Neural progenitor cell (in vitro differentiated cells): ENCODE results near the gene CCSER2. TPM values are rescaled to one million over a fixed set of nuclear protein-coding genes. Genes with fewer than 3 reads are reported as not detected.

Source experiments
- DNase-seq: peaks from one replicate; pipeline ENCODE4 v3.0.0-alpha.2; 2016; ENCODE audit warnings: low spot score
- H2AFZ ChIP-seq: fragments of 200-600 bp; sonication (generic); replicated peaks from 2 replicates; pipeline ENCODE4 v1.6.1; 2016; ENCODE audit warnings: antibody characterized with exemption
- H3F3A ChIP-seq: fragments of 200-600 bp; sonication (generic); 2 replicates; pipeline ENCODE4 v1.6.1; 2016; ENCODE audit warnings: antibody characterized with exemption, low read depth
- H3K27ac ChIP-seq: fragments of 200-600 bp; sonication (generic); 2 replicates; pipeline ENCODE4 v1.5.1; 2016; ENCODE audit warnings: mild to moderate bottlenecking
- H3K27me3 ChIP-seq: fragments of 200-600 bp; sonication (generic); 2 replicates; pipeline ENCODE4 v1.6.1; 2016; ENCODE audit warnings: mild to moderate bottlenecking, moderate library complexity
- H3K36me3 ChIP-seq: fragments of 200-600 bp; sonication (generic); 2 replicates; pipeline ENCODE4 v1.5.1; 2016
- H3K4me1 ChIP-seq: fragments of 200-600 bp; sonication (generic); 2 replicates; pipeline ENCODE4 v1.6.1; 2016; ENCODE audit warnings: mixed run types
- H3K4me2 ChIP-seq: fragments of 200-600 bp; sonication (generic); 2 replicates; pipeline ENCODE4 v1.6.1; 2016
- H3K4me3 ChIP-seq: fragments of 200-600 bp; sonication (generic); 2 replicates; pipeline ENCODE4 v1.5.1; 2016
- H3K79me2 ChIP-seq: fragments of 200-600 bp; sonication (generic); 2 replicates; pipeline ENCODE4 v1.6.1; 2016; ENCODE audit warnings: low read depth
- H3K9ac ChIP-seq: fragments of 200-600 bp; sonication (generic); 2 replicates; pipeline ENCODE4 v1.6.1; 2016
- H3K9me3 ChIP-seq: fragments of 200-600 bp; sonication (generic); 2 replicates; pipeline ENCODE4 v1.5.1; 2016; ENCODE audit warnings: low read depth
- H4K20me1 ChIP-seq: fragments of 200-600 bp; sonication (generic); 2 replicates; pipeline ENCODE4 v1.6.1; 2016; ENCODE audit warnings: low read depth
- H3K27ac Mint-ChIP-seq: 3 replicates; pipeline ENCODE4 v1.8.0; 2021; ENCODE audit warnings: mixed read lengths
- H3K27me3 Mint-ChIP-seq: 2 replicates; pipeline ENCODE4 v1.8.0; 2022; ENCODE audit warnings: low read depth, mild to moderate bottlenecking, inconsistent platforms, moderate library complexity, mixed read lengths; ENCODE audit not compliant: insufficient read depth
- H3K36me3 Mint-ChIP-seq: 3 replicates; pipeline ENCODE4 v1.8.0; 2021; ENCODE audit warnings: mixed read lengths
- H3K4me1 Mint-ChIP-seq: 3 replicates; pipeline ENCODE4 v1.8.0; 2021; ENCODE audit warnings: mixed read lengths
- H3K4me3 Mint-ChIP-seq: 3 replicates; pipeline ENCODE4 v1.8.0; 2021; ENCODE audit warnings: mild to moderate bottlenecking, moderate library complexity, mixed read lengths
- H3K9me3 Mint-ChIP-seq: 3 replicates; pipeline ENCODE4 v1.8.0; 2020; ENCODE audit warnings: mixed read lengths
- CTCF ChIP-seq: fragments of 200-600 bp; sonication (generic); IDR thresholded peaks from 2 replicates; pipeline ENCODE4 v1.5.1; 2017; ENCODE audit warnings: antibody characterized with exemption, mild to moderate bottlenecking
- EZH2 ChIP-seq: fragments of 200-600 bp; sonication (generic); IDR thresholded peaks from 2 replicates; pipeline ENCODE4 v1.6.1; 2017; ENCODE audit warnings: antibody characterized with exemption, mild to moderate bottlenecking, moderate library complexity
- EZH2phosphoT487 ChIP-seq: fragments of 200-600 bp; sonication (generic); IDR thresholded peaks from 2 replicates; pipeline ENCODE4 v1.6.1; 2017; ENCODE audit warnings: antibody characterized with exemption
- total RNA-seq: library from RNA; depleted of rRNA; stranded (reverse); fragments of >200 nt; gene quantifications from 2 replicates; pipeline ENCODE4 v1.2.3, GENCODE V29; 2015; ENCODE audit warnings: low replicate concordance

The CCSER2 gene
- total RNA-seq, 1 donor from 2014 or later, result 39.3 TPM

- Histone ChIP-seq H3K27me3 (no peaks in the 10 kb centered on the region), H2AFZ (no peak overlapping the region), H3K4me2 (peak overlapping the region; percentile 15), H3K79me2 (no peaks in the 10 kb centered on the region), H4K20me1 (peaks cover 2% of the 10 kb centered on the region), H3K4me1 (peaks cover 11% of the 10 kb centered on the region), H3K36me3 (no peaks in the 10 kb centered on the region), H3K27ac (peak overlapping the region; percentile 6), H3K9ac (peak overlapping the region; percentile 15), H3F3A (no peaks in the 10 kb centered on the region), H3K4me3 (no peak overlapping the region), H3K9me3 (no peaks in the 10 kb centered on the region)
- Mint-ChIP-seq H3K4me1 (peaks cover 8% of the 10 kb centered on the region), H3K27ac (peak overlapping the region; percentile 74), H3K36me3 (peaks cover 37% of the 10 kb centered on the region), H3K27me3 (peaks cover 2% of the 10 kb centered on the region), H3K4me3 (peak overlapping the region; percentile 0), H3K9me3 (peaks cover 5% of the 10 kb centered on the region)
- TF ChIP-seq CTCF, result no peak
- no peak for TF ChIP-seq EZH2phosphoT487
- no peak for TF ChIP-seq EZH2
- DNase-seq, result peak; percentile 34
These were observed 96.4 kb downstream of the CCSER2 start for GRCh38 chr10:84424731-84425167.

DNA sequence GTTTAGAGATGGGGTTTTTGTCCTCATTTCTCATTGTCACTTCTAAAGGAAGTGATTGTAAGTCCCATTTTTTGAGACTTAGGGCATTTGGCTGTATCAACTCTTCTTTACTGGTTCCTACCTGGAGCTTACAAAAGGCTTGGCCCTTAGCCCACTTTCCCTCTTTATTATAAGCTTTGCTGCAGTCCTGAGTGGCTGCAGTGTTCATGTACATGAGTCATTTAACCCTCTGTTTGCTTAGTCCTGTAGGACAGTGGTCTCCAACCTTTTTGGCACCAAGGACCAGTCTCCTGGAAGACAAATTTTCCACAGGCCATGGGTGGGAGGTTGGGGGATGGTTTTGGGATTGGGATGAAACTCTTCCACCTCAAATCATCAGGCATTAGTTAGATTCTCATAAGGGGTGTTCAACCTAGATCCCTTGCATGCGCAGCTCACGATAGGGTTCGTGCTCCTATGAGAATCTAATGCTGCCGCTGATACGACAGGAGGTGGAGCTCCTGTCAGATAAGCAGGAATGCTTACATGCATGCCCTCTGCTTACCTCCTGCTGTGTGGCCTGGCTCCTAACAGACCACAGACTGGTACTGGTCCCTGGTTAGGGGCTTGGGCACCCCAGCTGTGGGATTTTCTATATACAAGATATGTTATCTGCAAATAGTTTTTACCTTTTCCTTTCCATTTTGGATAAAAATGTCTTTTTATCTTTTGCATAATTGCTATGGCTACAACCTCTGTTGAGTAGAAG, 99.7 kb downstream of the CCSER2 start:
- Mint-ChIP-seq H3K4me1 (peaks cover 8% of the 10 kb centered on the region), H3K36me3 (peaks cover 14% of the 10 kb centered on the region), H3K27ac (no peak overlapping the region), H3K4me3 (no peak overlapping the region), H3K9me3 (no peaks in the 10 kb centered on the region), H3K27me3 (peaks cover 5% of the 10 kb centered on the region)
- TF ChIP-seq EZH2 (no peak), EZH2phosphoT487 (no peak)
- Histone ChIP-seq H2AFZ (no peak overlapping the region), H4K20me1 (peaks cover 12% of the 10 kb centered on the region), H3K27me3 (no peaks in the 10 kb centered on the region), H3F3A (no peaks in the 10 kb centered on the region), H3K36me3 (no peaks in the 10 kb centered on the region), H3K4me1 (peaks cover 10% of the 10 kb centered on the region), H3K4me3 (no peak overlapping the region), H3K4me2 (no peak overlapping the region), H3K79me2 (peaks cover 14% of the 10 kb centered on the region), H3K9ac (no peak overlapping the region), H3K27ac (no peak overlapping the region), H3K9me3 (no peaks in the 10 kb centered on the region)
- peak; percentile 8 for DNase-seq

DNA sequence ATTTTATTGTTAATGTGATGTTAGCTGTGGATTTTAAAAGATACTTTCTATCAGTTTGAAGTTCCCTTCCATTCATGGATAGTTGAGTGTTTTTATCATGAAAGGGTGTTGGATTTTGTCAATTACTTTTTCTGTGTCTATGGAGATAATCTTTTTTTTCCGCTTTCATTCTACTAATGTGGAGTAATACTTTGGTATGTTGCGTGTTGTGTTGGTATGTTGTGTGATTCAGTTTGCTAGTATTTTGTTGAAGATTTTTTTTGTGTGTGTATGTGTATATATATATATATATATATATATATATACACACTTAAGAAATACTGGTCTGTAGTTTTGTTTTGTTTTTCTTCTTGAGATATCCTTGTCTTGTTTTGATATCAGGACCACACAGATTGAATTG, 100.3 kb downstream of the CCSER2 start:
- peaks cover 12% of the 10 kb centered on the region for H4K20me1 ChIP-seq
- no peaks in the 10 kb centered on the region for H3K9me3 Mint-ChIP-seq
- H3K4me3 ChIP-seq, result no peak overlapping the region
- H3K27me3 ChIP-seq, result no peaks in the 10 kb centered on the region
- H3K9ac ChIP-seq, result no peak overlapping the region
- no peak overlapping the region for H3K27ac Mint-ChIP-seq
- H3K27ac ChIP-seq, result no peak overlapping the region
- no peaks in the 10 kb centered on the region for H3K36me3 ChIP-seq
- peaks cover 10% of the 10 kb centered on the region for H3K4me1 ChIP-seq
- H3K9me3 ChIP-seq, result no peaks in the 10 kb centered on the region
- H3K36me3 Mint-ChIP-seq, result peaks cover 14% of the 10 kb centered on the region
- H3F3A ChIP-seq, result no peaks in the 10 kb centered on the region
- TF ChIP-seq EZH2 (no peak), CTCF (no peak), EZH2phosphoT487 (no peak)
- no peak for DNase-seq
- H3K79me2 ChIP-seq, result peaks cover 14% of the 10 kb centered on the region
- no peak overlapping the region for H2AFZ ChIP-seq
- no peak overlapping the region for H3K4me3 Mint-ChIP-seq
- H3K27me3 Mint-ChIP-seq, result peaks cover 5% of the 10 kb centered on the region
- peaks cover 8% of the 10 kb centered on the region for H3K4me1 Mint-ChIP-seq
- no peak overlapping the region for H3K4me2 ChIP-seq

DNA sequence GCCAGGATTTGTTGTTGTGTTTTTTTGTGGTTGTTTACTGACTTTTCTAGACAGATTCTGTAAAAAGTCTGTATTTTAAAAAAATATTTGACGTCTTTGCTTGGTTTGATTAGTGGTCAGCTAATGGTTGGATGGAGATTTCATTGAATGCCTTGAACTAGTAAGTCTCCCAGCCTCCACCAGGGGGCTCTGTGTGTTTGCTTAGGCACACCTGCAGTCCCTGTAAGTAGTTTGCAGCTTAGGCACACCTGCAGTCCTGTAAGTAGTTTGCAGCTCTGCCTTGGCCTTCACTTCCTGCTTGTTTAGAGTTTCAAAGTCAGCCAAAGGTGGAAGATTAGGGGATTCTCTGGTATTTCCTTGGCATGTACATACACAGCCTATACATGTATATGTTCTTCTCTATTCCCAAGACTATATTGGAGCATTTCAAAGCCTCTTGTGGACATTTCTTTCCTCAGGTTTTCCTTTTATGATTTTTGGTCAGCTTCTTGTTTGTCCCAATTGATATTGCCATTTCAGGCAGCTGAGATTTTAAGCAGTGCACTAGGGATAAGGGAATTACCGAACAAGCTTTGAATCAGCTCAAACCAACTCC, 101.6 kb downstream of the CCSER2 start:
- DNase-seq, result peak; percentile 84
- H3K4me3 Mint-ChIP-seq, result no peak overlapping the region
- H3K27ac Mint-ChIP-seq, result no peak overlapping the region
- TF ChIP-seq CTCF (peak; percentile 84), EZH2 (no peak)
- H3K4me1 Mint-ChIP-seq, result peaks cover 1% of the 10 kb centered on the region
- no peaks in the 10 kb centered on the region for H3K36me3 ChIP-seq
- peaks cover 5% of the 10 kb centered on the region for H3K27me3 Mint-ChIP-seq
- H3K27ac ChIP-seq, result no peak overlapping the region
- no peak overlapping the region for H3K4me2 ChIP-seq
- no peaks in the 10 kb centered on the region for H3K27me3 ChIP-seq
- H4K20me1 ChIP-seq, result peaks cover 12% of the 10 kb centered on the region
- peaks cover 14% of the 10 kb centered on the region for H3K79me2 ChIP-seq
- peaks cover 14% of the 10 kb centered on the region for H3K36me3 Mint-ChIP-seq
- no peaks in the 10 kb centered on the region for H3K9me3 Mint-ChIP-seq
- H3K9ac ChIP-seq, result no peak overlapping the region
- H3K4me3 ChIP-seq, result no peak overlapping the region
- H3F3A ChIP-seq, result no peaks in the 10 kb centered on the region
- no peak overlapping the region for H2AFZ ChIP-seq
- no peaks in the 10 kb centered on the region for H3K9me3 ChIP-seq
- peaks cover 1% of the 10 kb centered on the region for H3K4me1 ChIP-seq
